Measurements from ENCODE around the gene KIF5C. TPM values are rescaled to one million over a fixed set of nuclear protein-coding genes. Genes with fewer than 3 reads are reported as not detected.

KIF5C gene
- total and polyA plus RNA-seq, 8 donors, result under 0.01 to 14.7 (median 2.4) TPM

DNA sequence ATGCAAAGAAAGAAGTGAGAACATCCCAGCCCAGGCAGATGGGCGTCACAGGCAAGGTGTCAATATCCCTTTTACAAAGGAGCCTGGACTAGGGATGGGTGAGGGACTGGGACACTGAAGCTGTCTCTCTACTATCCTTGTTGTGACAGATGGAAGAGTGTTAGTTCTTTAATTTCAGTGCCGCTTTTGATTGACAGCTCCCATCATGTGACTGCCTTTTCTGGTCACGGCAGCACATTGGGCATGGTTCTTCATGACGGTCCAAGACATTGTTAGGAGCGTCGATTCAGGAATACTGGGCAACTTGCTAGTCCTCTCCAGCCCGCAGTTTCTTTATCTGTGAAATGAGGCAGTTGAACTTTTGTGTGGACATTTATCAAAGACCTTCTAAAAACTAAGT, 42.4 kb upstream of the KIF5C start:
- Histone ChIP-seq H3K36me3 (no peaks in the 10 kb centered on the region), H3K27me3 (no peaks in the 10 kb centered on the region), H3K4me1 (no peaks in the 10 kb centered on the region), H3K9me3 (no peaks in the 10 kb centered on the region), H3K27ac (no peak overlapping the region), H3K4me3 (no peak overlapping the region)
- intact Hi-C loops (cut with DNase I; ENCODE audit: low total_unique reads), result no loop called here
- WGBS, 5 donors, result 84 to 87% (median 85%) methylated on average over 7 of the region's 7 CpGs
- TF ChIP-seq POLR2A (IDR thresholded peaks at IDR 0.05) (no peak), EP300 (IDR thresholded peaks at IDR 0.05) (no peak), POLR2AphosphoS5 (IDR thresholded peaks at IDR 0.05) (no peak)
- TF ChIP-seq, protein P1, sequence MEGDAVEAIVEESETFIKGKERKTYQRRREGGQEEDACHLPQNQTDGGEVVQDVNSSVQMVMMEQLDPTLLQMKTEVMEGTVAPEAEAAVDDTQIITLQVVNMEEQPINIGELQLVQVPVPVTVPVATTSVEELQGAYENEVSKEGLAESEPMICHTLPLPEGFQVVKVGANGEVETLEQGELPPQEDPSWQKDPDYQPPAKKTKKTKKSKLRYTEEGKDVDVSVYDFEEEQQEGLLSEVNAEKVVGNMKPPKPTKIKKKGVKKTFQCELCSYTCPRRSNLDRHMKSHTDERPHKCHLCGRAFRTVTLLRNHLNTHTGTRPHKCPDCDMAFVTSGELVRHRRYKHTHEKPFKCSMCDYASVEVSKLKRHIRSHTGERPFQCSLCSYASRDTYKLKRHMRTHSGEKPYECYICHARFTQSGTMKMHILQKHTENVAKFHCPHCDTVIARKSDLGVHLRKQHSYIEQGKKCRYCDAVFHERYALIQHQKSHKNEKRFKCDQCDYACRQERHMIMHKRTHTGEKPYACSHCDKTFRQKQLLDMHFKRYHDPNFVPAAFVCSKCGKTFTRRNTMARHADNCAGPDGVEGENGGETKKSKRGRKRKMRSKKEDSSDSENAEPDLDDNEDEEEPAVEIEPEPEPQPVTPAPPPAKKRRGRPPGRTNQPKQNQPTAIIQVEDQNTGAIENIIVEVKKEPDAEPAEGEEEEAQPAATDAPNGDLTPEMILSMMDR (IDR thresholded peaks at IDR 0.05), result no peak
- no peak for DNase-seq

DNA sequence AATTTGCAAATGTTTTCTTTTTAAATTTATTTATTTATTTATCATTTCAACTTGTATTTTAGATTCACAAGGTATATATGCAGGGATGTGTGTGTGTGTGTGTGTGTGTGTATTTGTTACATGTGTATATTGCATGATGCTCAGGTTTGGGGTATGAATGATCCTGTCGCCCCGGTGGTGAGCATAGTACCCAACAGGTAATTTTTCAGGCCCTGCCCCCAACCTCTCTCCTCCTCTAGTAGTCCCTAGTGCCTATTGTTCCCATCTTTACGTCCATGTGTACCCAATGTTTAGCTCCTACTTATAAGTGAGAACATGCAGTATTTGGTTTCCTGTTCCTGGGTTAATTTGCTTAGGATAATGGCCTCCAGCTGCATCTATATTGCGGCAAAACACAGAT, 33.0 kb upstream of the KIF5C start:
- Histone ChIP-seq H3K4me1 (no peaks in the 10 kb centered on the region), H3K27ac (no peak overlapping the region), H3K36me3 (no peaks in the 10 kb centered on the region), H3K4me3 (no peak overlapping the region), H3K9me3 (peaks cover 0 to 14% (median 6%) of the 10 kb centered on the region in 4 donors), H3K27me3 (no peaks in the 10 kb centered on the region)
- WGBS, 5 donors, result 64 to 83% (median 75%) methylated on average over 3 to 4 of the region's 4 CpGs
- no peak for DNase-seq
- TF ChIP-seq POLR2AphosphoS5 (IDR thresholded peaks at IDR 0.05), result no peak
- intact Hi-C loops (cut with DNase I; ENCODE audit: low total_unique reads), result no loop called here

DNA sequence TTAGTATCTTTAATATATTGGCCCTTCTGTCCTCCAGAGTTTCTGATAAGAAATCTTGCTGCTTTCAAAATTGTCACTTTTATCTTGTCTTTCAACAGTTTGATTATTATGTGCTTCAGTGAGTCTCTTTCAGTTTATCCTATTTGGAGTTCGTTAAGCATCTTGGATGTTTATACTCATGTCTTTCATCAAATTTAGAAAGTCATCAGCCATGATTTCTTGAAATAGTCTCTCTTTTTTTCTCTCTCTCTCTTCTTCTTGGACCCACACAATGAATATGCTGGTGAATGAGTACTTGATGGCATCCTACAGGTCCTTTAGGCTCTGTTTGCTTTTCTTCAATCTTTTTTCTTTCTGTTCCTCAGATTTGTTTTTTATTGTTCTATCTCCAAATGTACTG, 26.9 kb upstream of the KIF5C start:
- no peaks in the 10 kb centered on the region for H3K27me3 ChIP-seq
- H3K4me3 ChIP-seq, result no peak overlapping the region
- H3K4me1 ChIP-seq, result no peaks in the 10 kb centered on the region
- 81 to 91% (median 83%) methylated on average over 1 of the region's 1 CpG for WGBS, 5 donors
- peaks cover 0 to 12% (median 10%) of the 10 kb centered on the region in 4 donors for H3K9me3 ChIP-seq
- DNase-seq, result no peak
- no peak for TF ChIP-seq POLR2AphosphoS5 (IDR thresholded peaks at IDR 0.05)
- no peak for TF ChIP-seq POLR2A (IDR thresholded peaks at IDR 0.05)
- TF ChIP-seq, protein P1 (IDR thresholded peaks at IDR 0.05), result no peak
- TF ChIP-seq EP300 (IDR thresholded peaks at IDR 0.05), result no peak
- intact Hi-C loops (cut with DNase I; ENCODE audit: low total_unique reads), result no loop called here
- H3K36me3 ChIP-seq, result no peaks in the 10 kb centered on the region
- H3K27ac ChIP-seq, result no peak overlapping the region

- 64 to 78% (median 74%) methylated on average over 2 of the region's 2 CpGs for WGBS, 5 donors
- intact Hi-C loops (cut with DNase I; ENCODE audit: low total_unique reads), result no loop called here
- no peak for DNase-seq
These were observed 21.6 kb upstream of the KIF5C start for GRCh38 chr2:148853458-148853857.

GRCh38 chr2:148860037-148860436, 15.0 kb upstream of the KIF5C start:
- no peak for TF ChIP-seq POLR2A (IDR thresholded peaks at IDR 0.05)
- TF ChIP-seq POLR2AphosphoS5 (IDR thresholded peaks at IDR 0.05), result no peak
- TF ChIP-seq EP300 (IDR thresholded peaks at IDR 0.05), result no peak
- TF ChIP-seq, protein P1 (IDR thresholded peaks at IDR 0.05), result no peak
- H3K9me3 ChIP-seq, result no peaks in the 10 kb centered on the region
- no peaks in the 10 kb centered on the region for H3K4me1 ChIP-seq
- WGBS, 5 donors, result 50 to 62% (median 60%) methylated on average over 3 of the region's 3 CpGs
- intact Hi-C loops (cut with DNase I; ENCODE audit: low total_unique reads), result no loop called here
- H3K27ac ChIP-seq, result no peak overlapping the region
- H3K36me3 ChIP-seq, result no peaks in the 10 kb centered on the region
- H3K27me3 ChIP-seq, result no peaks in the 10 kb centered on the region
- H3K4me3 ChIP-seq, result no peak overlapping the region
- no peak for DNase-seq

More at GRCh38 chr2:148853458-148853857, 21.6 kb upstream of the KIF5C start:
- H3K4me3 ChIP-seq, result no peak overlapping the region
- no peak overlapping the region for H3K27ac ChIP-seq
- no peaks in the 10 kb centered on the region for H3K4me1 ChIP-seq
- TF ChIP-seq EP300 (IDR thresholded peaks at IDR 0.05) (no peak), POLR2AphosphoS5 (IDR thresholded peaks at IDR 0.05) (no peak), POLR2A (IDR thresholded peaks at IDR 0.05) (no peak)
- TF ChIP-seq, protein P1 (IDR thresholded peaks at IDR 0.05), result no peak
- no peaks in the 10 kb centered on the region for H3K27me3 ChIP-seq
- H3K36me3 ChIP-seq, result no peaks in the 10 kb centered on the region
- peaks cover 0 to 3% (median 0%) of the 10 kb centered on the region in 4 donors for H3K9me3 ChIP-seq

Data from stomach (tissue), 9 donors.